Glomerular visceral epithelial cell (primary cell): ENCODE results near the gene SDK2.

ENCODE experiments used
- DNase-seq: peaks from one replicate; pipeline ENCODE4 v3.0.0-alpha.2; 2016; ENCODE audit errors: extremely low spot score

The SDK2 gene

DNA sequence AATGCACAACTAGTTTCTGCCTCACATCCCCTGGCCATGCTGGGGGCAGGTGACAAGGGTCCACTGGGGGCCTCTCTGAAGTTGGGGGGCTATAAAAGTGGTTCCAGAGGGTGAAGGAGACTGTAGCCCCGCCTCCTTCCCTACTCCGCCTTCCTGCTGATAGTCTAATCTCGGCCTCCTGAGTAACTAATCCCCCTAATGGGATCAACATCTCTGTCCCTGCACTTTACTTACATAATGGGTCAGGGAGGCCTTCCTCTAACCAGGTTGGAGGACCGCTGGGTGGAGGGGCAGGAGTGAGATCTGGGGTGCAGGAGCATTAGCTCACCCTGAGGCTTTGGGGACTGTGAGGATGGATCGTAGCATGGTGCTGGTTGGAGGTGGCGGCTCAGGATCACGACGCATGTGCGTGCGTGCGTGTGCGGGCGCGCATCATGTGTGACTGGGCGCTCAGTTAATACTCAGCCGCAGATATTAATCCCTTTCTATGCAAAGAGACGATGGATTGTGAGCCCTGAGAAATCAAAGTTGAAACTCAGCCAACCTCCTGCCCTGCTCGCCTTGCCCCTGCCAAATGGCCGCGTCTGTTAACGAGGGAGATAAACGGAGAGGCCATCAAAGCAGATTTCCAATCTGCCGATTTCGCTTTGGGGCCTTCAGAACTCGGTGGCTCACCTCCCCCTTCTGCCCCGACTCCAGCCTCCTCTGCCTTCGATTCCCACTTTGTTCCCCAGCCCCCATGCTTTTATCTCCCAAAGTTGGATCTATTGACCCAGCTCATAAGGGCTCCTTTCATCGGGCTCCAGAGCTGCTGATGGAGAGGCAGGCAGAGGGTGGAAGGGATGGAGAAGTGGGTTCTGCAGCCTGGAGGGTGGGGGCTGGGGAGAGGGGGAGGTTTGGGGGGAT, 107.3 kb downstream of the SDK2 start:
- no peak for DNase-seq

DNA sequence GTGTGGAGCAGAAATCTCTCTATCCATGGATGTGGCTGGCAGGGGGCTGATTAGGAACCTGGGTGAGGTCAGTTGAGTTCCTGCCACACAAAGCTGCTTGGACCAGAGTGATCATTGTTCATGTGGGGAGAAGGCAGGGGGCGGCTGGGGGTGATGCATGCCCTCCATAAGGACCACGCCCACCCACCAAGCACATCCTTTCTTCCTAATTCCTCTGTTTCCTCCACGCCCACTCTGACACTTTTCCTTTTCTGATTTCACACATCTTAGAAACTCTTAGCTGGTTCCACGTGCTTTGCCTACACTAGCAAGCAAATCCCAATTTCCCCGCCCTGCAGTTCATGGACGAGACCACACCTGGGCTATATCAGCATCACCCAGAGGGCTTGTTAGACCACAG, 108.5 kb downstream of the SDK2 start:
- no peak for DNase-seq

DNA sequence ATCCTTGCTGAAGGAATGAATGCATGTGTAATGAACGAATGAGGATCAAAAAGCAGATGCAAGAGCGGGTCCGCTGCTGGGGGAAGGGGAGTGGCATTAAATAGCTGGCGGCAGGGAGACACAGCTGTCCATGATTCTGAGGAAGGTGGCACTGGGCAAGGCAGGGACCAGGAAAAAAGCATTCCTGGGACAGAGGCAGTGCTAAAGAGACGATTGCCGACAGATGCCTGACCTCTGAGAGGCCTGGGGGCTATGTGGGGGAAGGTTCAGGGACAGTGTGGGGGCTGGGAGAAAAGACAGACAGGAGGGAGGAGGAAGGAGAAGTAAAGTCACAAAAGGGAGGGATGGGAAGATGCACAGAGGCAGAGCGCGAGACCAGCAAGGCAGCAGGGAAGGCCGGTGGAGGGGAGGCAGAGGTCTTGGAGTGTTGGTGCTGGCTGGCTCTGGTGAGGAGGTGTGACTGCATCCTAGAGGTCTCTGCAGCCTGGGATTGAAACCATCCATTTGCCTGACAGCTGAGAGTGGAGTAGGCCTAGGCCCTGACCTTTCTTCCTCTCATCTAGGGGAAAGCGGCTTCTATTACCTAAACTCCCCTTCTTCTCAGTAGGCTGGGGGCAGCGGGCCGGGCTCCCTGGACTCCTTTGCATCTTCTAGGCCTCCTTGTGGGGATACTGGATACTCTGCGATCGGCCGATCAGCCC, 109.9 kb downstream of the SDK2 start:
- DNase-seq: no peak

DNA sequence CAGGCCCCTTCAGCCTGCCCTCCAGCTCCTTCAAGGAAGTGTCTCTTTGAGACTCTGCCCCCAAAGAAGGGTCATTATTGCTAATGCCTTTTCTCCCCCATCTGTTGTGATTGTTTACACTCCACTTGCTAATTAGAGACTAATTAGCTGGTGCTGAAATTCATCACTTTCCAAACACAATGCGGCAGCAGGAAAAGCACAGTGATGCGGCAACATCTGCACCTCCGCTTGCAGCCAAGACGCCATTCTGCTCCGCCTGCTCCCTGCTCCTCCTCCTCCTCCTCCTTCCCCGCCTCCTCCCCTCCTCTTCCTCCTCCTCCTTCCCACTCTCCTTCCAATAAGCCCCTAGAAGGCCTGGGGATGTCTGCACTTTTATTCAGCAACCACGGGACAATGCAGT, 110.5 kb downstream of the SDK2 start:
- DNase-seq: no peak

DNA sequence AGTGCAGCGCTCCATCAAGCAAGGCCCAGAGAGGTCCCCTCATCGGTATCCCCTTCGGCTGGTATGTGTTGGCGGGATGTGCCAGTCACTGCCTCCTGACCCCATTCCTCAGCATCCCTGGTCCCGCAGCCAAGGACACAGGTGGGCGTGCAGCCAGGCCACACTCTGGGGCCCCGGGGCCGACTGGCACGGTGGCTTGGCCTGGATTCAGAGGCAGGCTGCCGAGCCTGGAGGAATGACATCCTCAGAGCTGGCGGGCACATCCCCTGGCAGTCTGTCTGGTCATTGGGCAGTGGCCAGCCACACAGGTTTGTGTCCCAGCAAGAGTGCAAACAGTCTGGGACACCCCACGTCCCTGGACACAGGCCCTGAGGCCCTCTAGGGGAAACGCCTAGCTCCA, 111.1 kb downstream of the SDK2 start:
- DNase-seq: no peak

DNA sequence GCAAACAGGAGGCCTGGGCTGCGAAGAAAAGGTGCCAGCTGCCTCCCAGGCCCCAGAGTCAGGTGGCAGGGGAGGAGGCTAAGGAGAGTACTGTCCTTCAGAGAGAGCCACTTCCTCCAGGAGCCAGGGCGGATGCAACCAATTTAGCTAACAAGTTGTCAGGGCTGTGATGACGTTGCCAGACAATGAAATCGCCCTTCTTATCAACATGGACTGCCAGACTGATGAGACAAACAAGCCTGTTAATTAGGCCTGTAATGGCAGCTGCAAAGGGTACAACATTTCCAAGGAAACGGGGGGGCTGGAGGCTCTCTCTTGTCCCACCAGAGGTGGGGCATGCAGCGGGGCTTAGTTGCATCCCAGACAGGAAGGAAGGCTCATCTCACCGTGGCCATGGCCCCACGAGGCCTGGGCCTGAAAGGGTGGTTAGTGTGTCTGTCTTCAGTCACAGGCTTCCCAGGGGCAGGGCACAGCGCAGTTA, 111.8 kb downstream of the SDK2 start:
- DNase-seq: no peak

DNA sequence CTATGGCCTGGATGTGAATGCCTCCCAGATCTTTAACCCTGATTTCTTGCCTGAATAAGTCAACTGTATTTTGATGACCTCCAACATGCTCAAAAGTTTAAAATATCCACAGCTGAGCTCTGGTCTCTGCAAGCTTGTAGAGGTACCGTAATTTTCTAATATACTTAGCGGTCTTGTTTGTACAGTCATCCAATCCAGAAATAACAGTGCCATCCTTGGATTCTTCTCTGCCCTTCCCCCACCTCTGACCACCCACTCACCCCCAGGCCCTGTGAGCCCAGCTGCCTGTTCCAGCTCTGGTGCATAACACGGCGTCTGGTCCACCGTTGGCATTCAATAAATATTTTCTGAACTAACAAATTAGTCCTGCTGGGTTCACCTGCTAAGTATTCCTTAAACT, 113.1 kb downstream of the SDK2 start:
- DNase-seq: no peak

DNA sequence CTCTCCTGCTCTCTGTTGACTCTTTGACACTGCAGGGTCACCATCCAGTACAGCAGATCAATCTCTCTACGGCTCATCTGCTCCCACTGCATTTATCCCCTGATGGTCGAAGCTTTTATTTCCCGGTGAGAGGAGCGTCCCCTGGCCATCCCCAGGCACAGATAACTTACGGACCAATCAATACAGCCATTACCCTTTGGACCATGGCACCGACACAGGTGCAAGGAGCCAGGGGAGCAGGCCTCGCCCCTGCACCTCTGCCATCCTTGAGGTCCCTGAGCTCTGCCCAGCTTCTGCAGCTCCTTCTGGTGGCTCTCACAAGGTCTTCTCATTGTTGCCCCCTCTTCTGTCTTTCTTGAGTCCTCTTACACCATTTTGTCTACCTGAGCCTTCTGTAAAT, 115.6 kb downstream of the SDK2 start:
- DNase-seq: no peak

DNA sequence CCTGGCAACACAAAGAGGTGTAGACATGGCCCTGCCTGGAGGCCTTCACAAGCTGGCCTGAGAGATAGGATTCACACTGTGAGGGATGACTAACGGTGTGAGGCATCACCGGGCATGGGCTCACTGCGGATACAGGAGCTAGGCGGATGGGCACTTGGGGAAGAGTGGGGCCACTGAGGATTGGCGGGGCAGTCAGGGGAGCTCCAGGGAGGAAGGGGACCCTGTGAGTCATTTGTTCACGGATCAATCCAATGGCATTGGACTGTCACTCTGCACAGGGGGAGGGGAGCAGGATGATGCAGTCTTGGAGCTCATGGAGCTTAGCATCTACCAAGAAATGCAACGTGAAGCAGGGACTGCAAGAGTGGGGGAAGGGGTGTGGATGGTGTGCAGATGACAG, 117.3 kb downstream of the SDK2 start:
- DNase-seq: no peak

DNA sequence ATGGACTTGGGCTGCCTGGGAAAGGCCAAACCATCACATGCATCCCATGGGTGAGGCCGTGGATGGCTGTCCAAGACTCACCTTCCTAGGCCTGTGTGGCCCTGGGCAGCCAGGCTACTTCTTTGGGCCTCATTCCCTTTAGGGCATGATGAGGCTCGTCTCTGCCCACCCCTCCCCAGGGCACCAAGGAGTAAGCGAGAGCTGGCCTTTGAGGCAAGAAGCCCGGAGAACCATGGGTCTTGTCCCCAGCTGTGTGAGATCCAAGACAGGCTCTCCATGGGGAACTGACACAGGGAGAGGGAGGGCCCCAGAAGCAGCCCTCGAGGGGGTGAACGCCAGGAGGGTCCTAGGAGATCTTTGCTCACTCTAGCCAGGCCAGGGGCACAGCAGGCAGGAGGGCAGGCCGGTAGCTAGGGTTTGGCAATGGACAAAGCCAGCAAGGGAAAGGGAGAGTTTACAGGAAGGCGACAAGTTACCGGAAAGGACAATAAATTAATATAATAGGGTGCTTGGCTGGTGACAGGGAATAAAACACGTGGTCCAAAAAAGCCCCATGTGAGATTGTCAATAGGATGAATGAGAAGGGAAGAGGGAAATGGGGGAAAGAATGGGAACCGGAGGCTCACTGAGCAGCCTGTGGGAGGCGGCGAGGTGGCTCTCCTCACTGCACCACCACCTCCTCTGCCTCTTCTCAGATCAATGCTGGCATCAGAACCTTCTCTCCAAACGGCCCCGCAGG, 119.1 kb downstream of the SDK2 start:
- DNase-seq: no peak

DNA sequence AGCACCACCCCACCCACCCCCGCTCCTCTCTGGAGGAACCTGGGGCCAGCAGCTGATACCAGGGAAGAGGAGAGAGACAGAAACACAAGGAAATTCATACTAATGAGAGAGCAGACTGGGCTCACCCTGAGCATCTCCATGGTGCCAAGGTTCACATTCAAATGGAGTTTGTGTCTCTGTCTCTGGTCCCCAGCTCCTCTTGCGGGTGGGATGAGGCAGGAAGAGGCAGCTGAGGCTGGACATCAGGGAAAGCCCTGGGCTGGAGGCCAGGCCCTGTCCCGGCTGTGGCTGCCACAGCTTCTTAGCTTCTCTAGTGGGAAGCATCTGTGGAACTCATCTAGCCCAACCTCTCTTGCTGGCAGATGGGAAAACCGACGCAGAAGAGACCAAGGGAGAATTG, 121.5 kb downstream of the SDK2 start:
- DNase-seq: no peak

DNA sequence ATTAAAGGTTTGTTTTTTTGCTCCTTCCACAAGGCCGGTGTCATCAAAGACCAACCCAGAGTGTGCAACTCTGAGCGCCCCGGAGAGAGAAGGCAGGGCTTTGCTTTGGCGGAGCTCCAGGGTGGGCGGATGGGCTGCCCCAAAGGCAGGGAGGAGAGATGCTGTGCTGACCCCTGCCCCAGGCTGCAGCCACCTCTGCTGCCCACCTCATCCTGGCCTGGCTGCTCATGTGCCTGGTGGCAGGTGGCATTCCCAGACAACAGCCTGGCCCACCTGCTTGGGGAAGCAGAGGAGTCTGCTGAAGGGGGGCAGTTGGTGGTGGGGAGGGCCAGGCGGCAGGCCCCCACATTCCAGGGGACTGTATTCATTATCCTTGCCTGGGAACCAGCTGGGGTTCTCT, 122.1 kb downstream of the SDK2 start:
- no peak for DNase-seq

DNA sequence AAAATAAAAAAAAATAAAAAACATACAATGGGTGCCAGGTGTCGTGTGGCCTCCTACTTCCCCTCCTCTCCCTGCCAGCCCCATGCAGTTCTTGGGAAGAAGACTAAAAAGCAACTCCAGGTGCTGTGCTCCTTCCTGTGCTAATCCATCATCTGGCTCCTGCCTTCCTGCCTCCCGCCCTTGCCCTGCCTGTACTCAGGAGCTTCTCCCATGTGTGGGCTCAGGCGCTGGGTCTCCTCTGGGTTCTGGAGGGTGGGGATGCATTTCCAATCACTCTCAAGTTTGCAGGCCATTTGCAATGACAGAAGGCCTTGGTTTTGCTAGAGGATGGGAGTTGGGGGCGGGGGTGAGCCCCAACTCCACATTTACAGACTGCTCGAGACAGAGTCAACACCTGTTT, 122.9 kb downstream of the SDK2 start:
- no peak for DNase-seq

DNA sequence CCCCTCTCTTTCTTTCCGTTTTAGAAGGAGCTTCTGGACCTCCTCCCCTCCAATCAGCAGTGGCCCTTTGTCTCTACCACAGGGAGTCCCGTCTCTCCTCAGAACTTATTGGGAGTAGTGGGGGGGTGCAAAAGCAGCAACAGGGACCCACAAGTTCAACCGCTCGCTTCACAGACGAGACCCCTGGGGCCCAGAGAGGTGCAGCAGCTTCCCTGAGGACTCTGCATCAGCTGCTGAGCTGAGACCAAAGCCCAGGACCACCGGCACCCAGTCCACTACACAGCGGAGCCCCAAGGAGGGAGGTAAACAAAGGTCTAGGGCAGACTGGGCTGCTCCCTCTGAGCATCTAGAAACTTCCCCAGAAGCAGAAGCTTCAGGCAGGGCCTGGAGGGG, 123.9 kb downstream of the SDK2 start:
- DNase-seq: no peak

DNA sequence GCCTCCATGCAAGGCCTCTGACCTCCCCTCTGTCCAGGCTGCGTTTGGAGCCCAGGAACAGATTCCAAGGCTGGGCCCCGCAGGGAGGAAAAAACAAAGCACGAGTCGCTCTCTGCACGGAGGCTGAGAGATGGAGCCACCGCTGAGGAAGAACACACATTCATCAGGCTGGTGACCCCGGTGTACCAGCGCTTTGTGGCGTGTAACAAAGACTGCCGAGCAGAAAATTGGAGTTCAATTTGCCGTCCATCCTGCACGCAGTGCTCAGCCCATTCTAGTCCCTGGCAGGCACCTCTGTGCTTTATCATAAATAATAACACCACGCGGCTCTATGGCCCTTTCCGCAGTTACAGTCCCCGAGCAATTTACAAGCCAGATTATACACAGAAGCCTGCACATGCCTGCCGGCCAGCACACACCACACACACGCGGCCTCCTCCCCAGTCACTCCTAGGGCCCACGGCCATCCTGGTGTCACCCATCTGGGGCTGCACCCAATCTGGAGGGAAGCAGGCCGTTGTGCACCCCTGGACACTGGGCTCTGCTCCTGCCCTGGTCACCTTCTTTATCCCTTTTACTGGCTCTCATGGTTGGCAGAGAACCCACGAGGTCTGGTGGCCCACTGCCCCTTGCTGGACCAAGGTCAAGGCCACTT, 124.4 kb downstream of the SDK2 start:
- DNase-seq: no peak

DNA sequence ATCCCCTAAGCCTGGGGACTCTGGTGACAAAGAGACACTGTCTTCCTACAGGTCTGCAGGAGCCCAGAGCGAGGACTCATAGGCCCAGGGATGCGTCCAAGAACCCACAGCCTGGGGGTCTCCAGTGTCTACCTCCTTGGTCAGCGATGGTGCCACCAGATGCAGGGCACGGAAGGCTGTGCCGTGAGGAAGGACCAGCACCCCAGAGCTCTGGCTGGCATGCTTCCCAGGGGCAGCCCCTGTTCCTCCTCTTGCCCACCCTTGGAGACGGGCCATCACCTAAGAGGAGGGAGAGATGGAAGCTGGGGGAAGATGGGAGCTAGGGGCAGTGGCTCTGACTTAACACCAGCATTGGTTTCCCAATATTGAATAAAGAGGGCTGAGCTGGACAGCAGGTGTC, 125.2 kb downstream of the SDK2 start:
- no peak for DNase-seq

DNA sequence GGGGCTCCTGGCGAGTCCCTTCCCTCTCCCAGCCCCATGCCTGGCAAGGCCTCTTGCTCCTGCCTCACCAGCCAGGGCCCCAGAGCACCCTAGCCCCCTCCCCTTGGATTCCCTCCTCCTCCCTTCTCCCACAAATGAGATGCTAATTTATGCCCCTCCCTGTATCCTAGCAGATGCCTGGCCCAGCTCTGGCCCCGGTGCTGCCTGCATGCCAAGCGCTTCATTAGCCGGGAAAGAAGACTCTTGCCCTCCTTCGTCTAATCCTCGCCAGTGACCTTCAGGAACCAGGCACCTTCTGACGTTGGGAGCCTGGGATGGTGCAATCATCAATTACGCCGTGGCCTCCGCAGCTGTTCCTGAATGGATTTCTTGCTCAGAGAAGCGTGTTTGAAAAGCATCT, 127.8 kb downstream of the SDK2 start:
- no peak for DNase-seq

DNA sequence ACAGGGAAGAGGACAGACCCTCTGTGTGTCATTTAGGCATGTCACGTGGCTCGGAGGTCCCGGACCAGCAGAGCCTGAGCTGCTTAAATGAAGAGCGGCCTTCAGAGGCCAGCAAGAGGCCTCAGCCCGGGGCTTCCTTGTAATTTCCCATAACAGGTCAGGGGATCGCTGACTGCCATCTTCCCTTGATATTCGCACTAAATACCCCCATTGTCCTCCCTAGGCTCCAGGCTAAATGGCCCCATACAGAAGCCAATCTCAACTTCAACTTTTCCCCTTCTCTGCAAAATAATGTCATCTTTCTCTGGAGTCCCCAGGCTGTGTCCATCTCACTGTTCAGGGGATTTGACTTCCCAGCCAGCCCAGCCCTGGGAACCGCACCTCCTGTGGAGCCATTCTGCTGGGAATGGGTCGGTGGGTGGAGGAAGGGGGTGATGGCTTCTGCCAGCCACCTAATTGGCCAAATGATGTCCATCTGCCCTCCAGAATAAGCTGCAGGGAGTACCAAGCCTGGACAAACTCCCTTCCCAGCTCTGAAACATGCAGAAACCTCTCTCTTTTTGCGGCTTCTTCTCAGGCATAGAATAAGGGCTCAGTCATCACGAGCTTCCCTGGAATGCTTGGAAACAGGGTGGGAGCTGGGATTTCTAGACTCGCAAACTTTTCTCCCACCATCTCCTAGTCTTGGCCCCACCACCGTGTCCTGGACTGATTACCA, 129.9 kb downstream of the SDK2 start:
- no peak for DNase-seq

DNA sequence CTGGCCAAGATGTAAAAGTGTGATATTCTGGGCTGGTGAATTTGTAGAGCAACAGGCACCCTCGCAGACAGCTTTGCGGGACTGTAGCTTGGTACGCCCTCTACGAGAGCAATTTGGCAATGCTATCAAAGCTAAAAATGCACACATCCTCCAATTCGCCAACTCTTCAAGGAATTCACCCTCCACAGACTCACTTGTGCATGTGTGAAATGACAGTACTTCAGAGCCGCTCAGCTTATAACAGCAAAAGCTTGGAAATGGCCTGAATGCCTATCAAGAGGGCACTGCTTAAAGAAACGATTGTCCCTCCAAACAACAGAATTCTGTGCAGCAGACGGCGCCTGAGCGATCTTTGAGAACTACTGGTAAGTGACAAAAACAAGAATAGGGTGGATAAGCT, 130.8 kb downstream of the SDK2 start:
- DNase-seq: no peak

DNA sequence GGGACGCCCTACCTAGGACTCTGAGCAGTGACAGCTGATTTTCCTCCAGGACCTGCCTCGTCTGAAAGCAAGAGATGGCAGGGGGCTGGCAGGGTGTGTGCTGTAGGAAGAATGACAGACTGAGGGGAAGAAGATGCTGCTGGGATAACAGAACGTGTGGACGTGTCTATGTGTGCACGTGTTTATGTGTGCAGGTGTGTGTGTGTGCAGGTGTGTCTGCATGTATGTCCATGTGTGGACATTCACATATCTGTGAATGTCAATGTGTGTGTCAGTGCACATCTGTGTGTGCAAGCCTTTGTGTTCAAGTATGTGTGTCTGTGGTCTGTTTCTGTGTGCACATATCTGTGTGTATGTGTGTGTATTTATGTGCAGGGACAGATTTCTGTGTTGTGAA, 132.5 kb downstream of the SDK2 start:
- DNase-seq: no peak

DNA sequence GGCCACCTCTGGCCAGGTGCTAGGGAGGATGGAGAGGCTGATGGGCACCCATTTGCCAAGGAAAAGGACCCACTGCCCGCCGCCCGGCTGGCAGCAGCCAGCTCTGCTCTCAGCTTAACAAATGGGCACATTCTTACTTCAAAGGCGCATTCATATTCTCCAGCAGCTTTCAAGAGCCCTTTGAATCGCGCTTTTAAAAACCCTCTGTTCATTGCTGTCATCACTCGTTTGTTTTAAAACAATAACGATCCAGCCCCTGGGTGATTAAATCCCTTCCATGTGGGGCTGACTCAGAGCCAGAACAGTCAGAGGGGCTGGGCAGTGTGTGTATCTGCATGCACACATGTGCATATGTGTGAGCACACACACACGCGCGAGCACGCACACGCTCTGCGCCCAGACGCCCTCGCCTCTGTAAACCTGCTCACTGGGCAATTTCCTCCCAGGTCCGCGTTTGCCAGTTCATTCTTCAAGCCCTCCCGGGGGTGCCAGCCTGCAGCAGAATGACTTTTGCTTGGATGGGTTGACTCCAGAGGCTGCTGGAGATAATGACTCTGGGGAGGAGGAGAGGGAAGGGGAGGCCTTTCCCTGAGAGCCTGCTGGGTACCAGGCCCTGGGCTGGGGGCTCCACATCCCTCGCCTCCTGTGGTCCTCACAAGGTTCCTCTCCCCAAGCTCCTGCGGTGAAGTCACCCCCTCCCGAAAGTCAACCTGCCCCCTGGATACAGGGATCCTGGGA, 133.1 kb downstream of the SDK2 start:
- DNase-seq: no peak
